HepG2 (cell line): ENCODE data around the gene KRTAP1-1. TPM values are rescaled to one million over a fixed set of nuclear protein-coding genes. Genes with fewer than 3 reads are reported as not detected.

Source experiments
- ATAC-seq: fragments of 200-7000 bp; cut with Tn5 transposase; 3 replicates; pipeline ENCODE4 v1.9.1; 2020; ENCODE audit warnings: mild to moderate bottlenecking, moderate library complexity
- BruUV-seq: library from RNA; stranded (reverse); fragments of 400-500 nt; replicated peaks from 2 replicates; lab custom pipeline; 2021; lab: Mats Ljungman, UMichigan
- CTCF ChIA-PET: fragments of 300-600 bp; formaldehyde crosslinking; extraction: SDS; loops from one replicate; lab custom pipeline; 2021; ENCODE audit warnings: low total read pairs, inconsistent platforms, low intra/inter-chr PET ratio; lab: Yijun Ruan, JAX
- POLR2A ChIA-PET: fragments of 350-600 bp; sonication (Branson Sonifier 250); formaldehyde crosslinking; loops from one replicate; lab custom pipeline; 2020; ENCODE audit warnings: antibody characterized with exemption, inconsistent platforms; lab: Yijun Ruan, JAX
- DNase-seq: peaks from one replicate; pipeline ENCODE4 v3.0.0-alpha.2; 2015; ENCODE audit warnings: low spot score
- FAIRE-seq: peaks from 3 replicates; lab custom pipeline; 2011; peaks lifted over from hg19 to GRCh38; lab: Jason Lieb, UNC
- H2AFZ ChIP-seq: one replicate; pipeline ENCODE4 v1.6.1; 2011; ENCODE audit warnings: low read length, inconsistent platforms
- H3K27ac ChIP-seq: fragments of 300-600 bp; 3 replicates; pipeline ENCODE4 v1.8.0; 2011; ENCODE audit warnings: mixed run types, mild to moderate bottlenecking, mixed read lengths, low read length, inconsistent platforms; ENCODE audit not compliant: insufficient read depth; ENCODE audit errors: extremely low read length
- H3K27me3 ChIP-seq, 2 experiments: fragments of 200-600 bp in 1 of 2; 2 replicates in 1 of 2; 3 replicates in 1 of 2; pipeline versions ENCODE4 v1.6.0 to v1.8.0; 2011; ENCODE audit warnings: low read length in 2 of 2, mild to moderate bottlenecking in 2 of 2, moderate library complexity in 2 of 2, inconsistent platforms in 1 of 2; ENCODE audit not compliant: insufficient read depth in 2 of 2, control insufficient read depth in 1 of 2
- H3K36me3 ChIP-seq, 2 experiments: fragments of 200-600 bp in 1 of 2; replicated peaks in 1 of 2; 2 replicates in 1 of 2; 3 replicates in 1 of 2; pipeline versions ENCODE4 v1.5.1 to v1.8.0; 2011; ENCODE audit warnings: low read length in 2 of 2, inconsistent platforms in 1 of 2; ENCODE audit not compliant: insufficient read depth in 2 of 2, control insufficient read depth in 1 of 2
- H3K4me1 ChIP-seq: 2 replicates; pipeline ENCODE4 v1.5.1; 2012; ENCODE audit warnings: low read length, inconsistent platforms; ENCODE audit not compliant: insufficient read depth
- H3K4me2 ChIP-seq: 2 replicates; pipeline ENCODE4 v1.6.0; 2011; ENCODE audit warnings: low read depth, low read length, inconsistent platforms
- H3K4me3 ChIP-seq, 3 experiments: fragments of 200-600 bp in 1 of 3; sonication (generic), shearing (Covaris generic) in 1 of 3; replicated peaks in 1 of 3; 2 replicates each; pipeline ENCODE4 v1.5.1; 2011 to 2016; ENCODE audit warnings: low read length in 3 of 3, inconsistent platforms in 2 of 3, low read depth in 2 of 3, mild to moderate bottlenecking in 2 of 3, control low read depth in 1 of 3, mixed read lengths in 1 of 3; ENCODE audit not compliant: insufficient read depth in 1 of 3
- H3K79me2 ChIP-seq: one replicate; pipeline ENCODE4 v1.6.1; 2011; ENCODE audit warnings: low read length, inconsistent platforms; ENCODE audit not compliant: insufficient read depth
- H3K9ac ChIP-seq: 2 replicates; pipeline ENCODE4 v1.6.0; 2011; ENCODE audit warnings: mild to moderate bottlenecking, low read depth, low read length, inconsistent platforms; ENCODE audit not compliant: insufficient read depth
- H3K9me3 ChIP-seq: 2 replicates; pipeline ENCODE4 v1.5.1; 2012; ENCODE audit warnings: mild to moderate bottlenecking, low read length
- H4K20me1 ChIP-seq: 2 replicates; pipeline ENCODE4 v1.6.0; 2011; ENCODE audit warnings: inconsistent platforms, mild to moderate bottlenecking, low read length, moderate library complexity; ENCODE audit not compliant: insufficient read depth
- GFI1 ChIP-seq: sonication (generic); formaldehyde crosslinking; IDR thresholded peaks from 2 replicates; pipeline ENCODE4 v1.5.0; 2020; ENCODE audit warnings: missing genetic modification reagents, mild to moderate bottlenecking, borderline replicate concordance
- HNRNPK ChIP-seq: fragments of 200-400 bp; formaldehyde crosslinking; IDR thresholded peaks from 2 replicates; pipeline ENCODE4 v1.6.1; 2018; ENCODE audit warnings: low read length, low read depth, moderate library complexity, mild to moderate bottlenecking; ENCODE audit not compliant: poor library complexity, severe bottlenecking
- JARID2 ChIP-seq: sonication (generic); formaldehyde crosslinking; IDR thresholded peaks from 2 replicates; pipeline ENCODE4 v1.8.1; 2023; ENCODE audit warnings: missing genetic modification reagents, inconsistent platforms; ENCODE audit not compliant: insufficient replicate concordance
- LRRFIP1 ChIP-seq: sonication (generic); formaldehyde crosslinking; conservative IDR thresholded peaks from 2 replicates; pipeline ENCODE4 v1.4.0; 2020; ENCODE audit warnings: missing genetic modification reagents
- PAWR ChIP-seq: sonication (generic); formaldehyde crosslinking; IDR thresholded peaks from 2 replicates; pipeline ENCODE4 v1.4.0; 2020; ENCODE audit warnings: missing genetic modification reagents, mild to moderate bottlenecking, borderline replicate concordance
- ZBTB14 ChIP-seq: sonication (generic); formaldehyde crosslinking; IDR thresholded peaks from 2 replicates; pipeline ENCODE4 v1.4.0; 2020; ENCODE audit warnings: missing genetic modification reagents
- ZNF3 ChIP-seq: IDR thresholded peaks from 2 replicates; pipeline ENCODE4 v1.7.0; 2017; ENCODE audit warnings: inconsistent platforms
- ZNF687 ChIP-seq: sonication (generic); formaldehyde crosslinking; IDR thresholded peaks from 2 replicates; pipeline ENCODE4 v1.5.1; 2020; ENCODE audit warnings: mild to moderate bottlenecking, missing genetic modification reagents, moderate library complexity
- WGBS: methylation state at CpG from one replicate; pipeline ENCODE4 v1.1.6; 2017; ENCODE audit warnings: low lambda C conversion rate; 5-methylcytosine and 5-hydroxymethylcytosine counted together
- in situ Hi-C: cut with HindIII; loops from 2 replicates; pipeline ENCODE4 v1.10.0; 2017; ENCODE audit warnings: low pct_unique_long_range_greater_than_20kb; ENCODE audit not compliant: extremely low pct_ligation_motif_present
- intact Hi-C: fragments of 100-400 bp; cut with micrococcal nuclease; formaldehyde crosslinking; loops from one replicate; pipeline ENCODE4 v1.10.0; 2022; ENCODE audit not compliant: unreplicated experiment
- polyA plus RNA-seq, 8 experiments: library from polyadenylated mRNA; depleted of rRNA in 3 of 8; stranded (reverse) in 7 of 8; unstranded in 1 of 8; fragments of >200 nt; fragmentation: Illumina TruSeq in 4 of 8; extraction: Trizol in 4 of 8; gene quantifications; 2 replicates each; pipeline versions ENCODE4 v1.2.1 to v1.2.3, GENCODE V29; 2011 to 2016; ENCODE audit warnings: low read depth in 4 of 8, missing spikeins in 1 of 8, mixed read lengths in 1 of 8; ENCODE audit not compliant: insufficient read depth in 1 of 8
- total RNA-seq, 5 experiments: library from RNA; depleted of rRNA; stranded (reverse); fragments of >200 nt; fragmentation: Illumina TruSeq; extraction: Trizol; gene quantifications; 2 replicates each; pipeline ENCODE4 v1.2.3, GENCODE V29; 2016; ENCODE audit warnings: low read depth in 1 of 5
- TF ChIP-seq, protein P1 (sequence below): sonication (generic); formaldehyde crosslinking; IDR thresholded peaks from 2 replicates; pipeline ENCODE4 v1.4.0; 2020; ENCODE audit warnings: missing genetic modification reagents
- TF ChIP-seq, protein P2 (sequence below): sonication (generic); formaldehyde crosslinking; IDR thresholded peaks from 2 replicates; pipeline ENCODE4 v1.9.0; 2021; ENCODE audit warnings: missing genetic modification reagents, borderline replicate concordance

Gene KRTAP1-1
- total and polyA plus RNA-seq, 2 of the 13 experiments (the other 11 are each of a cell fraction or from before 2014, with no cell fraction given), result not detected

- intact Hi-C loops, result no loop called here
- no peaks in the 10 kb centered on the region for H3K79me2 ChIP-seq
- no peak overlapping the region for H3K27ac ChIP-seq
- no peaks in the 10 kb centered on the region for H3K9me3 ChIP-seq
- DNase-seq (no peak), FAIRE-seq (no peak), ATAC-seq (no peak)
- peaks cover 68% of the 10 kb centered on the region for H3K4me1 ChIP-seq
- H3K27me3 ChIP-seq, result no peaks in the 10 kb centered on the region
- no peaks in the 10 kb centered on the region for H4K20me1 ChIP-seq
- H3K4me2 ChIP-seq, result no peak overlapping the region
- no peaks in the 10 kb centered on the region for H3K36me3 ChIP-seq
- H3K4me3 ChIP-seq, result no peak overlapping the region
- CTCF ChIA-PET, result no interaction called here
- no peak overlapping the region for H3K9ac ChIP-seq
- in situ Hi-C loops, result loop anchor here (5.0 kb wide), 2 partner anchors 42 to 92 kb away; no protein-coding TSS in a partner anchor
- POLR2A ChIA-PET, result no interaction called here
- no TSS peak for BruUV-seq
- no peak overlapping the region for H2AFZ ChIP-seq
- 96% methylated on average over 3 of the region's 3 CpGs for WGBS
- TF ChIP-seq ZBTB14 (CRISPR knock-in tag) (no peak), ZNF3 (CRISPR knock-in tag) (no peak), LRRFIP1 (no peak), GFI1 (no peak), JARID2 (CRISPR knock-in tag) (no peak), HNRNPK (no peak), PAWR (no peak), ZNF687 (CRISPR knock-in tag) (peak; percentile 42)
- TF ChIP-seq, protein P1, sequence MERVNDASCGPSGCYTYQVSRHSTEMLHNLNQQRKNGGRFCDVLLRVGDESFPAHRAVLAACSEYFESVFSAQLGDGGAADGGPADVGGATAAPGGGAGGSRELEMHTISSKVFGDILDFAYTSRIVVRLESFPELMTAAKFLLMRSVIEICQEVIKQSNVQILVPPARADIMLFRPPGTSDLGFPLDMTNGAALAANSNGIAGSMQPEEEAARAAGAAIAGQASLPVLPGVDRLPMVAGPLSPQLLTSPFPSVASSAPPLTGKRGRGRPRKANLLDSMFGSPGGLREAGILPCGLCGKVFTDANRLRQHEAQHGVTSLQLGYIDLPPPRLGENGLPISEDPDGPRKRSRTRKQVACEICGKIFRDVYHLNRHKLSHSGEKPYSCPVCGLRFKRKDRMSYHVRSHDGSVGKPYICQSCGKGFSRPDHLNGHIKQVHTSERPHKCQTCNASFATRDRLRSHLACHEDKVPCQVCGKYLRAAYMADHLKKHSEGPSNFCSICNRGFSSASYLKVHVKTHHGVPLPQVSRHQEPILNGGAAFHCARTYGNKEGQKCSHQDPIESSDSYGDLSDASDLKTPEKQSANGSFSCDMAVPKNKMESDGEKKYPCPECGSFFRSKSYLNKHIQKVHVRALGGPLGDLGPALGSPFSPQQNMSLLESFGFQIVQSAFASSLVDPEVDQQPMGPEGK (CRISPR knock-in tag), result no peak
- TF ChIP-seq, protein P2, sequence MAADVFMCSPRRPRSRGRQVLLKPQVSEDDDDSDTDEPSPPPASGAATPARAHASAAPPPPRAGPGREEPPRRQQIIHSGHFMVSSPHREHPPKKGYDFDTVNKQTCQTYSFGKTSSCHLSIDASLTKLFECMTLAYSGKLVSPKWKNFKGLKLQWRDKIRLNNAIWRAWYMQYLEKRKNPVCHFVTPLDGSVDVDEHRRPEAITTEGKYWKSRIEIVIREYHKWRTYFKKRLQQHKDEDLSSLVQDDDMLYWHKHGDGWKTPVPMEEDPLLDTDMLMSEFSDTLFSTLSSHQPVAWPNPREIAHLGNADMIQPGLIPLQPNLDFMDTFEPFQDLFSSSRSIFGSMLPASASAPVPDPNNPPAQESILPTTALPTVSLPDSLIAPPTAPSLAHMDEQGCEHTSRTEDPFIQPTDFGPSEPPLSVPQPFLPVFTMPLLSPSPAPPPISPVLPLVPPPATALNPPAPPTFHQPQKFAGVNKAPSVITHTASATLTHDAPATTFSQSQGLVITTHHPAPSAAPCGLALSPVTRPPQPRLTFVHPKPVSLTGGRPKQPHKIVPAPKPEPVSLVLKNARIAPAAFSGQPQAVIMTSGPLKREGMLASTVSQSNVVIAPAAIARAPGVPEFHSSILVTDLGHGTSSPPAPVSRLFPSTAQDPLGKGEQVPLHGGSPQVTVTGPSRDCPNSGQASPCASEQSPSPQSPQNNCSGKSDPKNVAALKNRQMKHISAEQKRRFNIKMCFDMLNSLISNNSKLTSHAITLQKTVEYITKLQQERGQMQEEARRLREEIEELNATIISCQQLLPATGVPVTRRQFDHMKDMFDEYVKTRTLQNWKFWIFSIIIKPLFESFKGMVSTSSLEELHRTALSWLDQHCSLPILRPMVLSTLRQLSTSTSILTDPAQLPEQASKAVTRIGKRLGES (CRISPR knock-in tag), result no peak
Observed at GRCh38 chr17:41004397-41004796, 36.9 kb downstream of the KRTAP1-1 start.
